NCI-H69 (cell line): ENCODE data around the gene TMBIM1.

Experiments used
- DNase-seq: peaks from one replicate; lab custom pipeline; 2025; lab: John Stamatoyannopoulos, UW

Gene TMBIM1

DNA sequence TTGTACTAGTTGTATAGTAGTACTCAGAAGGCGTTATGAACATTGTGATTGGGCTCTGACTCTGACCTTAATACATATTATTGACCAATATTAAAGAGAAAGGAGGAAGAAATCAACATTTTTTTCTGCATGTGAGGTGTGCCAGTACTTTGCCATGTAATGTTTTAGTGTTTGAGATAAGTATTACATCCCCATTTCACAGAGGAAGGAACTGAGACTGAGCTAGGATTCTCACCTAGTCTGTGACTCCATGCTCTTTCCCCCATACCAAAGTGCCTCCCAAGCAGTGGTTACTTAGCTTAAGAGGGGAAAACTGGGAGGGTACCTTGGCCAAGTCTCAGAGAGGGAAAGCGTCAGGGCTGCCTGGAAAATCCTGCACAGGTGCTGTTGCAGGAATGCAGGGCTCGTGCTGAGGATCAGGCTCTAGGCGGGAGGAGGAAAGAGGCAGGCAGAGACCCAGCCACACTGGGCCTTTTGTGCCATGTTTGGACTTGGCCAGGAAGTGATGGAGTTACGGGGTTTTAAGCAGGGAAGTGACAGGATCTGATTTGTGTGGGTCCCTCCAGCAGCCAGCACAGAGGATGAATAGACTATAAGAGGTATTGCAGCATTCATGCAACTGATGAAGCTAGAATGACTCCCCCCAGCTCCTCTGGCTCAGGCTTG lies 20.3 kb downstream of the TMBIM1 start:
- DNase-seq = no peak

DNA sequence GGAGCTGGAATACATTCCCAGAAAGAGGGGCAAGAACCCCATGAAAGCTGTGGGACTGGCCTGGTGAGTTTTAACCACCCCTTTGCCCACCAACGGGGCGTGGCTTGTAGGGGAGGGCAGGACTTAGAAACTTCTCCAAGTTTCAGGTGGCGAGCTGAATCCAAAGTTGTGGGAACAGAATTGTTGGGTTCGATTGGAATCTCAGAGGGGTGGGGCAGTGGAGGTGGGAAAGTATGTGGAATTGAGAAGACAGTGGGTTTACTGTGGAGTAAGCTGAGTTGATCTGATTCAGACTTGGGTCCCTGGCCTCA lies 20.9 kb downstream of the TMBIM1 start:
- no peak for DNase-seq

DNA sequence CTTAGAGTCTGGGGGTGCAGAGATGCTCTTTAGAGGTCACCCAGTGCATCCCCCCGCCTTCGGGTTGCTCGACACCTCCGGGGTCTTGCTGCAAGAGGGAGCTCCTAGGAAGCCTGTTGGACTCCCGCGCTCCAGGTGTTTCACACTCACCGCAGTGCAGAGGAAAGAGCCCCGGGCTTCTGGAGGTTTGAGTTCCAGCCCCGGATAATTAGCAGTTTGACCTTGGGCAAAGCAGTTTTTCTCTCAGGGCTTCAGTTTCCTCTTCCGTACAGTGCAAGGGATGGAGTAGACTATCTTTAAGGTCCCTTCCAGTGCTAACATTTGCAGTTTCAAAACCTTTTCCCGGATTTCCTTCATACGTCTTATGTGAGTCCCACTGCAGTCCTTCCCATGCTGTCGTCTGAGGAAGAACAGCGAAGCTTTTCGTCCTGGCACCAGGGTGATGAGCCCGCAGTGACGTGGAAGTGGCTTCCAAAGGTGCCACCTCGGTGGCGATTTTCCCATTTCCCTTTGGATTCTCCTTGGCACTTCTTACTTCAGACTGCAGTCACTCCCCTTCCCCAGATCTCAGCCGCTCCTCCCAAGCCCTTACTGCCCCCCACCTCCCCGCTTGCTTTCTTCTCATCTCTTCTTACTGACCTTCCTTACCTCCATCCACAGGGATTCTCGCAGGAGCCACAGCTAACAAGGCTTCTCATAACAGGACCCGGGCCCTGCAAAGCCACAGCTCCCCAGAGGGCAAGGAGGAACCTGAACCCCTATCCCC lies 21.4 kb downstream of the TMBIM1 start:
- DNase-seq = peak; percentile 43

DNA sequence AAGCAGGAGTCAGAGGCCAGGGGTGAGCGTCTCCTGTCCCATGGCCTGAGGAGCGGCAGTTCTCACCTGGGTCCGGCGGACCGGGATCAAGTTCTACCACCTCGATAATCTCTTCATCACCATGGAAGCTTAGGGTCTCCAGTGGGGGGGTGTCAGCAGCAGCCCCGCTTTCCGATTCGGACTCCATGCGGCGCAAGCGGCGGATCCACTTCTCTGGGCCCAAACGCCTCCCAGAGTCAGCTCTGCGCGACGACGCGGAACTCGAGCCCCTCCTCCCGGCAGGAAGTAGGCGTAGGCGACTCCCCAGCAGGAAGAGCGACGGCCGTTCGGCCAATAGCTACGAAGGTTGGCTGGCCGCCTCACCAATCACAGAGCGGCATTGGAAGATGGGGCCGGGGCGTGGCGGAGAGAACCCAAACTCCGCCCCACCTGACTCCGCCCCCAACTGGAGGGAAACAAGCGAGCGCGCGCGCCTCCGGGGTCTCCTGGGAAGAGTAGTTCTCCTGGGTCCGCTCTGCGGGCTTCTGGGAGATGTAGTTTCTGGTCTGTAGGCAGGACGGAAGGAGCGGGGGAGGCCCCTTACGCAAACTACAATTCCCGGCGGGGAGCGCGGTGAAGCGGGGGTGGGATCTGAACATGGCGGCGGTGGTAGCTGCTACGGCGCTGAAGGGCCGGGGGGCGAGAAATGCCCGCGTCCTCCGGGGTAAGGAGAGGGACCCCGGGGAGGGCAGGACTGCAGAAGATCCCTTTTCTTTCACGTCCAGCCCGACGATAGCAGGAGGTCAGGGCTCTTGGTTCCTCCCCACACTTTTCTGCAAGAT lies 22.2 kb downstream of the TMBIM1 start, which contains the start of the genes AAMP and PNKD:
TSS of gene AAMP (minus strand) at position 238 of the 821 bp plus-strand sequence. CDS start at position 187, 51 bp downstream.
TSS of gene PNKD (plus strand) at position 620 of the 821 bp plus-strand sequence. CDS start at position 637, 17 bp downstream.
- peak; percentile 98 for DNase-seq

DNA sequence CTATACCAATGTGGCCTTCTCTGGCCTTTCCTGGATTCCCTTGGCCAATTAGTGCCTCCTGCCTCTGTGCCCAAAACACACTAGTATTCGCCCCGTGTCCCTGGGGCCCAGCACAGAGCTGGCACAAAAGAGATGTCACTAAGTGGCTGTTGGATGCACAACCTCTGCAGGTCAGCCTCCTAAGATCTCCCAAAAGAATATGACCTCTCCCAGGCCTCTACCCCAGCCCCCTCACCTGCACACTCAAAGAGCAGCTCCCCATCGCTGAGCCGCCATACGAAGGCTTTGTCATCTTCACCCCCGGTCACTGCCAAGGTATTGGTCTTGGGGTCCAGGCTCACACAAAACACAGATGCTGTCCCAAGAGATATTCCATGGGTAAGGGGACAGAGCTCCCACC lies 25.0 kb downstream of the TMBIM1 start:
- DNase-seq = no peak

- no peak for DNase-seq
These were observed 25.9 kb downstream of the TMBIM1 start for GRCh38 chr2:218266316-218266979.

DNA sequence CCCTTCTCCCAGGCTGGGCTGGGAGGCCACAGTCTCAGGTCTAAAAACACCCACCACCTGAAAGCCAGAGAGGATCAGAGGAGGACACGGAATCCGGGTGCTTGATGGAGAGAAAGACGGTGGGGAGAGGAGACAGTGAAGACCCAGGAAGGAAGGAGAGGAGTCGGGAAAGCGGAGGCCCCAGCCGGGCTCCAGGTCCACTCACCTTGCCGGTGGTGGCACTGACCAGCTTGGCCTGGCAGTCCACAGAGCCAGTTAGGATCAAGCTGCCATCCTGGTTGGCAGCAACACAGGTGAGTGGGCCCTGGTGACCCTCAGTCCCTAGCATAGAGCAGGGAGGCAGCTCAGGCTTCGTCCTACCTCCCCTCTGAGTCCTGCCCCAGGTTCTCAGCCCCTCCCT lies 26.7 kb downstream of the TMBIM1 start:
- no peak for DNase-seq

GRCh38 chr2:218264773-218265561 lies 27.3 kb downstream of the TMBIM1 start:
- DNase-seq = no peak

DNA sequence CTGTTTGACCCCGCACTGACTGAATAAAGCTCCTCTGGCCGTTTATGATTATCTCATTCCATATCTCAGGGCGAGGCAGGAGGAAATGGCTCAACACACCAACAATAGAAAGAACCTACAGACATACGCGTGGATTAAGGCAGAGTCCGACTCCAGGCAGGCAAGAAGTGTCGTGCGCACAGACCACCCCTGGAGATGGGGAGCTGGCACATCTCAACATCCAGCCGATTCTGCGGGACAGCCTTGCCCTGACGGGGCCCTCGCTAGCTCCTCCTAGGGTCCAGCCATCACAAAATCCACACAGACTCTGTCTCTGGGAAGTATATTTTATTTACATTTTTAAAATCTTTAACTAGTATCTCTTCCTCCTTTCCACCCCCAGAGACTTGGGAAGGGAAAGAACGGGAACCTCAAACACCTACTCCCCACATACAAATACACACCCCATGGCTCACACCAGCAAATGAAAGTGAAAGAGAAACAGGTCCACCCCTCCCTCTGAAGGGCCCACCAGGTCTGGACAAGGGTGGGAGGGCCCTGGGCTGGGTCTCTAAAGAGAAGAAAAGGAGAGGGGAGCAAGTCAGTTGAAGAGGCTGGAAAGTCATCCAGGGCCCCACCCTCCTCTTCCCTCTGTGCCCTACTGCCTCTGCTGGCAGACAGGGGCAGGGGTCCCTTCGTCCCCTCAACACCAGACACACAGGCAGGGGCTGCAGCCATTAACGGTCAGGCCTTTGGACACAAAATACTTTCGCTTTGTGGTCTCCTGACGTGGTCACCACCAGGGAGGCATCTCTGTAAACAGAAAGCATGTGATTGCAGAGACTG lies 28.3 kb downstream of the TMBIM1 start:
- DNase-seq = no peak

- DNase-seq = no peak
These were observed 29.4 kb downstream of the TMBIM1 start for GRCh38 chr2:218262631-218263586.

- DNase-seq = no peak
These were observed 30.1 kb downstream of the TMBIM1 start for GRCh38 chr2:218262237-218262600.

- peak; percentile 19 for DNase-seq
These were observed 30.7 kb downstream of the TMBIM1 start for GRCh38 chr2:218261423-218262236.

DNA sequence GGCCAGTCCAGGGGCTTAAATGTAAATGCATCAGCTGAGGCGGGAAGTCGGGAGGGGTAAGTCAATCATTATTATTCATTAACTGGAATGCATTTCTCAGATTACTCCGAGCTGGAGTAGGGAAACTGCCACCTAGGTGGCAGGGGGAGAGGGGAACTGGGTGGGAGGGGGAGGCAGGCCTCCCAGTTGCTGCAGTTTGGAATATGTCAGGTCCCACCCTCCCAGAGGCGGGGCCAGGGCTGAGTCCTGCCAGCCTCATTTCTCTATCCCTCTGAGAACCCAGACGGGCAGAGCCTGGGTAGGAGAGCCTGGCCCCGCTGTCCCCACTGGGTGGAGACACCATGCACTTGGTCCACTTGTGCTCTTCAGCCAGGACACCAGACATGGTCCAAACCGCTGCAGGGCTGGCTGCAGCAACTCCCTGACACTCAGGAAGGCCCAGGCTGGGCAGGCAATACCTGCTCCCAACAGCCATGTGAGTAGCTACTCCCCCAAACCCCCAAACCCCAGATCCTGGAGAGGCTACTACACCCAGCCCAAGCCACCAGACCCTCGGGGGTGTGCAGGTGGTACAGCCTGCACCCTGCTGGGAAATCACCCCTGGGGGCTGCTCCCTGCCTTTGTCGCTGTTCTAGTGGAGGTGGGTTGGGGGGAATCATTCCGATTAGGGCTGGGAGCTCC lies 31.4 kb downstream of the TMBIM1 start, which contains the start of gene GPBAR1:
TSS of gene GPBAR1 (plus strand) at position 274 of the 681 bp plus-strand sequence. CDS start 1,710 bp downstream, outside the sequence.
- DNase-seq = peak; percentile 6

DNA sequence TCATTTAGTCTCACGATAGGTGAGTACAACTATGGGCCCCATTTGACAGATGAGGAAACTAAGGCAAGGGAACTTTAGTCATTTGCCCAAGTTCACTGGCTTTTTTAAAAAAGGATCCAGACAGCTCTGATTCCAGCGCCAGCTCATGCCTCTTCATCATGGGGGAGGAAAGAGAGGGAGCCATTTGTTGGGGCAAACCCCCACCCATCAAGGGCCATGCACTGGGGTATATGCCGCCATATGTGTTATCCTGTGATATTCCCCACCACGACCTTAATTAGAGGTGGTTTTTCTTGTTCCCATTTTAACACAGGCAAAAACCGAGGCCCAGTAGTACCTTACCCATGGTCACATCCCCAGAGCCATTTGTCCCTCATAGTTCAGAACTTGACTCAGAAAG lies 32.1 kb downstream of the TMBIM1 start:
- no peak for DNase-seq

- no peak for DNase-seq
These were observed 33.0 kb downstream of the TMBIM1 start for GRCh38 chr2:218259099-218259961.

DNA sequence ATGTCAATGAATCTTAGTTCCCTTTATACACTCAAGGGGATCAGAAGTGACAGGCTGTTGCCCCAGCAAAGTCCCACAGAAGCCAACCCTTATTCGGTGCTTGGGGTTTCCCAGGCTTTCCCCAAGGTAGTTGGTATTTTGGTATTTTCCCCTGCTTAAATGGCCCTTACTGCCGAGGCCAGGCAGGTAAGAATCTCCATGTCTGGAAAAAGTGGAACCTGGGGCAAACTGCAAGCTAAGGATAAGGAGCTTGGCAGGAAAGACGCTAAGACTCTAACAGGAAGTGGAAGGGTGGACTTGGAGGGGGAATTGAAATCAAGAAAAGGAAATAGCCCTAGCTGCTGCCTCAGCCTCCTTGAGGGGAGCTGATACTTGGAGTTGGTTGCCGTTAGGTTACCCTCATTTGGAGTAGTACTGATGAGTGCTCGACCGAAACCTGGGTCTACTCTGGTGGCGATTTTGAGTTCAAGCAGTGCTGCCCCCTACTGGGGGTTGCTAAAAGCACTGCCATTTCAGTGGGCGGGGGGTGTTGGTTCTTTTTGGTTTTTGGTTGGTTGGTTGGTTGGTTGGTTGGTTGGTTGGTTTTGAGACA lies 34.8 kb downstream of the TMBIM1 start:
- DNase-seq = peak; percentile 12
